Measurements from ENCODE around the gene SKAP1.

SKAP1 gene

DNA sequence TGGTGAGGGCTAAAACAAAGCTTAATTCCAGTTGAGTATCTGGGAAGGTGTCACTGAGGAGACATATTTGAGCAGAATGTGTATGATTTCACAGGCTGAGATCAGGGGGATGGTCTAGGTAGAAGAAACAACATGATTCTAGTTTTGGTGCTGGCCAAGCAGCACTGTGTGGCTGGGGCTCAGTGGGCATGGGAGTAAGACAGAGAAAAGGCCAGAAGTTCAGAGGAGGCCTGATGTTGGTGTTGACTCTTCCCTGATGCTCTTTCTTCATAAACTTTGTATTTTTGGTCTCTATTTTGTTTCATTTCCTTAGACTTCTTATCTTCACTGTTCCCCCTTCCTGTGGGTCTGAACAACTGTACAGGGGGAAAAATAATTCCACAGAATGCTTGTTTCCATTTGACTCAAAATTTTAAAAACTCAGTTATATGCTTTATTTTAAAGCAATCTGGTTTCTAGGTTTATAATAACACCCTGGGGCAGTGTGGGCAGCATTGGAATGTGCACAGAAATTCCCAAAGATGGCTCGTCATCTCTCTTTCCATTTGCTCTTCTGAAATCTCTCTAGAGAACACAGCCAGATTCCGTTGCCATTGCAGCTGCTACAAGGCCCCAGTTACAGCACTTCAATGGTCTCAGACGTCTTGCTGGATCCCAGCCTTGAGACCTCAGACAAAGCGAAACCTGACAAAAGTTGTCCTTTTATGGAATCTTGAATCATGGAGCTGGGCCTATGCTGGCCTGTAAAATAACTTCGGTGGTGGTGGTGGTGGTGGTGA is 254.1 kb downstream of the SKAP1 start:
- DNase-seq (ENCODE audit: low read depth in 2 of 2): no peak

GRCh38 chr17:48174833-48175523 is 255.0 kb downstream of the SKAP1 start:
- no peak for DNase-seq (ENCODE audit: low read depth in 2 of 2)

GRCh38 chr17:48173191-48173984 is 256.6 kb downstream of the SKAP1 start:
- DNase-seq (ENCODE audit: low read depth in 2 of 2): no peak

GRCh38 chr17:48169926-48170325 is 260.1 kb downstream of the SKAP1 start:
- no peak for DNase-seq (ENCODE audit: low read depth in 2 of 2)

DNA sequence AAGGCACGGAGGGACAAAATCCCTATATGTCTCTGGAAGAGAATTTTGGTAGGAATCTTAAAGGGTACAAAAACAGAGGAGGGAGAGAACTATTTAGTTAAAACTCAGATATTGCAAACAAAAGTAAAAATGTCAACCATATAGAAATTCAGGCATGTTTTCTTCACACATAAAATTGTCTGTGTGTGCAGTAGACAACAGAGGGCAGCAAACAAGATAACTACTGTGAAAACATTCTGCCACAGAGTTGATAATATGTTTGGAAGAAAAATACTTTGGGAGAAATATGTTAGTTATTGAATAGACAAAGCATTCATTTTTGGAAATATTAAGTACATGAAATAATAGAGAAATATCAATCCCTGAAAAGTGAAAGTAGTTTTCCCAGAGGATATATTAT is 266.2 kb downstream of the SKAP1 start:
- DNase-seq (ENCODE audit: low read depth in 2 of 2): no peak

DNA sequence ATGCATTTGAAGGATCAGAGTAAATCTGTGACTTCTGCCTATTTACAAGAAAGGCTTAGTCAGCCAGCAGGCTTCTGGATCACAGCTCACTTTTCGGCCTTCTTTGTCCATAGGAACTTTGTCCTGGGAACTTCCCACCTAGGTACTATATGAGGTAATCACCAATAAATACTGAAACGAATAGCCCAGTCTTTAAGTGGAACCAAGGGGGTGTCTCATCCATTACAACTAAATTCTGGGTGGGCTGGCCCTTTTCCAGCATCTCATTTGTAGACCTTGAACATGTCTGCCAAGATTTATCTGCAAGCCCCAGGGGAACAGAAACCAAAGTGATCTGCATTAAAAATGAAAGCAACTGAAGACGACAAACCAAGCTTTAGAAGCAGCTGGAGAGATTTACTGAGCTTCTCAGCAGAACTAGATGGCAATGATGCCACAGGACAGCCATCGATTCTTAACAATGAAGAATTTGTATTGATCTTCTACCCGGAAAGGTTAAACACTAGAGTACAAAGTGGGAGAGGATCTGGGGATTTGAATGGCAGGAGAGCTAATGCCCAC is 267.0 kb downstream of the SKAP1 start:
- DNase-seq (ENCODE audit: low read depth in 2 of 2): no peak

DNA sequence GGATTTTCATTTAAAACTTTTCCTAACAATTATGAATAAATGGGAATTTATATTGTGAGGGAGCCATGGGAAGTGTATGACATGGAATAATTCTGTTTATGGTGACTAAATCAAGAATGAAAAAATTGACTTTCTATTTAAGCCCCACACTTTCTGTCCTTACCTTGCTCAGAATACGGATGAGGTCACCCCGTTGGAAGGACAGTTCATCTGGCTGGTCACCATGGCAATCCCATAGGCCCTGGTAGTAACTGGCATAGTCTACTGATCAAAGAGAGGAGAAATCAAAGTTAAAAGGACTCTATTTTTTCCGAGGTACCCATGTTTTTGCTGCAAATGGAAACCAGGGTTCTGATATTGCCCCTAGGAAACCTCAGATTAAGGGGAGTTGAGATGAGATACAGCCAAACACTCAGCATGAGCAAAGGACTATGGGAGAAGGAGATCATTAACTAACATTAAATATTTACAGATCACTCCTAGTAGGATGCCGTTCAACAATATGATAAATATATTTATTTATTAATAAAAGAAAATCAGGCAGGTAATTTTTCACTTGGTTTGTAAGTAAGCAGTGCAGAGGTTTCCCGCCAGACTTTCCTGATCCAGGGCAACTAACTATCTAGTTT is 267.6 kb downstream of the SKAP1 start:
- DNase-seq (ENCODE audit: low read depth in 2 of 2): no peak

DNA sequence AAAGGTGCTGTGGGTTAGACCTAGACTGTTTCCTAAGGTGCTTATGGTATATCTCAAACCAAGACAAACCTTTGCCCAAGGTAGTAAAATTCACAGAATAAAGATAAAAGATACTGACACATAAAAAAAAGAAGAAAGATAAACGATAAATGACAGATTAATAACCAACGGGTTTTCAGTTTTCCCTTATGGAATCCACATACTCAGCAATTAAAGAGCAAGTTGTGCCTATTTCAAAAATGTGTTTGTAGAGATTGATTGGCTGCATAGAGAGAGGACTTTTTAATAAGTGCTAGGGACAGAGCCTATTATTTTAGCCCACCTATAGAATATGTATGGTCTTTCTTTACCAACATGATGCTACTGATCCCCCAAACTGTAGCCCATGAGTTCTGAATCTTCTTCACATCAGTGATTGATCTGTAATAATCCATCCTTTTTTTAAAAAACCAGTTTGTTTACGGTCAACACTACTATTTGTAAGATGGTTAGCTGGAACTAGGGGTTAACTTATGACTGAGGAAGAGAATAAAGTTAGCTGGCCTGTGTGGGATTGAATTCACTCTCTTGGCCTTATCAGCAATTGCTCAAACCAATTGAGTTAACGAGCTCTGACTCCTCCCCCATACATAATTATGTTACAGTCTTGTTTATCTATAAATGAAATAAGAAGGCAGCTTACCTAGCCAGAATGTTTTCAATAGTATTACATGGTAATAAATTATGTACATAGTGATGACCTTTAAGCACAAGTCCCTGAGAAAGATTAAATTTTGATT is 268.7 kb downstream of the SKAP1 start:
- DNase-seq (ENCODE audit: low read depth in 2 of 2): no peak

DNA sequence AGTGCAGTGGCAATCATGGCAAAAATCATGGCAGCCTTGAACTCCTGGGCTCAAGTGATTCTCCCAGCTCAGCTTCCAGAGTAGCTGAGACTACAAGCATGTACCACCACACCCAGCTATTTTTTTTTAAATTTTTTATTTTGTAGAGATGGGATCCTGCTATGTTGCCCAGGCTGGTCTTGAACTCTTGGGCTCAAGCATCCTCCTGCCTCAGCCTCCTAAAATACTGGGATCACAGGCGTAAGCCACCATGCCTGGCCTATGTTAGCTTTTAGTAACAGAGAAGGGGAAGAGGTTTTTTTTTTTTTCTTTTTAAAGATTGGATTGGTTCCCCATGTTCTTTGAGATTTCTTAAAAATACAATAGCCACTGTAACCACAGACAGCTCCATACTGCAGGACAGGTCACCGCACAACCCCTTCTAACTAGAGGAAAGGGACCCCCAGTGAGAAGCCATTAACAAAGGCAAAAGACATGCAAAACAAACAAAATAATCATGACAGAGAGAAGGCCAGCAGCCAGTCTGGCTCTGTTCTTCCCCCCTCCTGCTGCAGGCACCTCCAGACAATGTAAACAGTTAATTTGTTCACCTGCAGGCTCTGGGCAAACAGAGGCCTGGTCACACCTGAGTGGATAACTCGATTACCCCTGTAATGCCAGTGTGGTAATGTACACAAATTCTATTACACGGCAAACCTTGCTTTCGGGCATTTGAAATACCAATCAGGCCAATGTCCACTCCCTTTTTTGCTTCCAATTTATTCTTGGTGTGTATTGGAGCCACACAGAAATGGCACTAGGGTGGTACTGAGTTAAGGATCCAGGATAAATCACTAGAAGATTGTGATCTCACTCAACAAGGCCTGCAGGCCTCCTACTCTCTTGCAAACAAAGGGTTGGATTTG is 269.6 kb downstream of the SKAP1 start:
- DNase-seq (ENCODE audit: low read depth in 2 of 2): no peak

DNA sequence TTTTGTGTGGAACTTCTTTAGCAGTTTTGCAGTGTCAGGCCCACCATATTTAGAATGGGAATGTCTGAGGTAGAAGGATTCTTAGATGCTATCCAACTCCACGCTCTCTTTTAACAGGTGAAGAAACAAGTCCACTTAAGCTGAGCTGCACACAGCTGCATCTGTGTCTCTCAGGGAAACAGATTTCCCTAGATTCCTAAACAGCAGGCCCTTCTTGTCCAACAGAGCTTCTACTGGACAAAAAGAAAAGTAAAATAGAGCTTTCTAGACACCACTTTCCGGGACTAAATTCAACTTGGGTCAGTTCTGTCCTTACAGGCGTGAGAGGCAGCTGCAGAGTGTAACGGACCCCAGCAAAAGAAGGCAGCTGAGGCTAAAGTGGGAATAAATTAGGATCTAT is 270.8 kb downstream of the SKAP1 start:
- DNase-seq (ENCODE audit: low read depth in 2 of 2): no peak

GRCh38 chr17:48155889-48156611 is 274.0 kb downstream of the SKAP1 start:
- DNase-seq (ENCODE audit: low read depth in 2 of 2): no peak

GRCh38 chr17:48153691-48154358 is 276.2 kb downstream of the SKAP1 start:
- no peak for DNase-seq (ENCODE audit: low read depth in 2 of 2)

- DNase-seq (ENCODE audit: low read depth in 2 of 2): no peak
Observed at GRCh38 chr17:48152289-48152688, 277.7 kb downstream of the SKAP1 start.

DNA sequence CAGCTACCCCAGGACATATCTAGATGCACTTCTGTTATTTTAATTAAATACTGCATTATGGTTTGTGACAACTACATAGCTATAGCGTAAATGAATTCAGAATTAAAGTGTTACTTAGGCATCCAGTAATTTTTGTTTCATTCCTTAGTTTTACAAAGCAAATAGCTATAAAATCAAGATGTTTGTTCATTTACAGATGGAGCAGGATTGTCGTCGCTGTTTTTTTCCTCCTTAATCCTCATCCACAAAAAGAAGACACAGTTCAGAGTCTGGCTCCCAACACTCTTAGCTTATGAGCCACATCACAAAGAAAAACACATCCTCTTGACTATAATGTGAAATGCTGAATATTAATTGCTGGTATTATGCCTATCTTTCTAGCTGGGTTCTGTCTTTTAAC is 278.8 kb downstream of the SKAP1 start:
- DNase-seq (ENCODE audit: low read depth in 2 of 2): no peak

GRCh38 chr17:48150597-48151001 is 279.4 kb downstream of the SKAP1 start:
- DNase-seq (ENCODE audit: low read depth in 2 of 2): no peak

- no peak for DNase-seq (ENCODE audit: low read depth in 2 of 2)
Observed at GRCh38 chr17:48149787-48150463, 280.1 kb downstream of the SKAP1 start.

DNA sequence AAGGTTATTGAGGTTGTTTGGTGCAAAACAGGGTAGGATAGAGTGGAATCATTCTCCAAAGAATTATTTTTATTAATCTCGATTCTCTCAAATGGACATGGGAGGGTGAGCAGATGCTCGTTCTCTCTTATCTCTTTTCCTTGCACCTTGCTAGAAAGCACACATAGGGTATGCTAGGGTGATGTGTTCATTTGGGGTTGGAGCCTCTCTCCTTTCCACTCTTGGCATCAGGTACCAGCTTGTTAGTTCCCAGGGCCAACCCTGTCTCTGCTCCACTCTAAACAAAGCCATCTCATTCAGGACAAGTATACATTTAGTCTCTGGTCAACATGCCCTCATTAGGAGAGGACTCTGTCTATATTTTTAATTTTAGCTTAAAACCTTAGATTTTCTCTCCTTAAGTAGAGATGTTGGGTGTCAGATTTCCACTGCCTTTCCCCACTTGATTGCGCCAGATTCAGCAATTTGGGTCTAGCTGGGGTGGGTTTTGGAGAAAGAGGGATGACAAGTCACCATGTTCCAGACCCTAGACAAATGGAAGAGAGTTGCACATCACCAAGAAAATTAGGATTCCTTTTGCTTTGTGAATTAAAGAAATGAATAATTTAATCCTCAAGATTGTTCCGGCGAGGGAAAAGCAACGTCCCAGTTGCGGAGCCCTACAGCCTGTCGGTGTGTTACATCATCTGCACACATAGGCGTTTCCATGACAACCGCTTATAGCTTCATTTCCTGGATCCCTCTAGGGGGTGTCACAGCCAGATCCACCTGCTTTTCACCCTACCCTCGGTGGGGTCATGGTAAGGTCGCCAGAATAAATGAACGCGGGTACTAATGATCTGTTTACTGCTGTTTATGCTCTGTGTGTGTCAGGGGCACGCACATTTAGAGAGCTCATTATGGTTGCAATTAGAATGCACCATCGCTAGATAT is 280.9 kb downstream of the SKAP1 start:
- no peak for DNase-seq (ENCODE audit: low read depth in 2 of 2)

All from stimulated activated CD4-positive, alpha-beta T cell treated with anti-CD3 and anti-CD28 coated beads, Interleukin-4, amount 100 ng/mL, for 48 hours (primary cell).